Measurements from ENCODE around the gene C1orf232.

C1orf232 gene

GRCh38 chr1:26164861-26165842 lies 3.6 kb downstream of the C1orf232 start:
- peak overlapping the region; percentile 75 for H3K4me3 Mint-ChIP-seq
- H3K27ac Mint-ChIP-seq = peak overlapping the region; percentile 98
- H3K4me1 Mint-ChIP-seq = peaks cover 60% of the 10 kb centered on the region
- no peaks in the 10 kb centered on the region for H3K36me3 Mint-ChIP-seq (ENCODE audit: low read depth)
- no peaks in the 10 kb centered on the region for H3K9me3 Mint-ChIP-seq
- peaks cover 32% of the 10 kb centered on the region for H3K27me3 Mint-ChIP-seq (ENCODE audit: low read depth, poor library complexity)
- TF ChIP-seq CTCF (IDR thresholded peaks at IDR 0.05) = no peak
- no peak for DNase-seq

- peaks cover 65% of the 10 kb centered on the region for H3K4me1 Mint-ChIP-seq
- peaks cover 32% of the 10 kb centered on the region for H3K27me3 Mint-ChIP-seq (ENCODE audit: low read depth, poor library complexity)
- H3K27ac Mint-ChIP-seq = peak overlapping the region; percentile 98
- peak; percentile 91 for DNase-seq
- no peaks in the 10 kb centered on the region for H3K9me3 Mint-ChIP-seq
- peak; percentile 31 for TF ChIP-seq CTCF (IDR thresholded peaks at IDR 0.05)
- H3K36me3 Mint-ChIP-seq (ENCODE audit: low read depth) = no peaks in the 10 kb centered on the region
- H3K4me3 Mint-ChIP-seq = peak overlapping the region; percentile 75
Observed at GRCh38 chr1:26164036-26164860, 4.5 kb downstream of the C1orf232 start.

GRCh38 chr1:26163684-26164035 lies 5.1 kb downstream of the C1orf232 start:
- H3K36me3 Mint-ChIP-seq (ENCODE audit: low read depth) = no peaks in the 10 kb centered on the region
- no peak for DNase-seq
- peaks cover 32% of the 10 kb centered on the region for H3K27me3 Mint-ChIP-seq (ENCODE audit: low read depth, poor library complexity)
- no peak for TF ChIP-seq CTCF (IDR thresholded peaks at IDR 0.05)
- no peak overlapping the region for H3K27ac Mint-ChIP-seq
- no peaks in the 10 kb centered on the region for H3K9me3 Mint-ChIP-seq
- peaks cover 65% of the 10 kb centered on the region for H3K4me1 Mint-ChIP-seq
- H3K4me3 Mint-ChIP-seq = peak overlapping the region; percentile 32

- Mint-ChIP-seq H3K27ac (no peak overlapping the region), H3K4me3 (peak overlapping the region; percentile 79), H3K27me3 (ENCODE audit: low read depth, poor library complexity) (peaks cover 24% of the 10 kb centered on the region), H3K9me3 (no peaks in the 10 kb centered on the region), H3K36me3 (ENCODE audit: low read depth) (no peaks in the 10 kb centered on the region), H3K4me1 (peaks cover 68% of the 10 kb centered on the region)
- no peak for DNase-seq
- no peak for TF ChIP-seq CTCF (IDR thresholded peaks at IDR 0.05)
Observed at GRCh38 chr1:26162220-26162709, 6.5 kb downstream of the C1orf232 start.

- H3K27me3 Mint-ChIP-seq (ENCODE audit: low read depth, poor library complexity) = peaks cover 23% of the 10 kb centered on the region
- H3K4me1 Mint-ChIP-seq = peaks cover 65% of the 10 kb centered on the region
- peak; percentile 83 for DNase-seq
- no peaks in the 10 kb centered on the region for H3K36me3 Mint-ChIP-seq (ENCODE audit: low read depth)
- peak overlapping the region; percentile 79 for H3K4me3 Mint-ChIP-seq
- H3K9me3 Mint-ChIP-seq = no peaks in the 10 kb centered on the region
- TF ChIP-seq CTCF (IDR thresholded peaks at IDR 0.05) = no peak
- H3K27ac Mint-ChIP-seq = no peak overlapping the region
Observed at GRCh38 chr1:26161415-26162219, 7.1 kb downstream of the C1orf232 start.

Measured in nephron progenitor cell (in vitro differentiated cells).